GM23338 (cell line): ENCODE measurements around the gene TAF3. TPM values are rescaled to one million over a fixed set of nuclear protein-coding genes. Genes with fewer than 3 reads are reported as not detected.

ENCODE experiments used
- ATAC-seq: fragments of 200-7000 bp; cut with Tn5 transposase; 3 replicates; pipeline ENCODE4 v1.9.1; 2020
- DNase-seq: peaks from one replicate; pipeline ENCODE4 v3.0.0-alpha.2; 2015; ENCODE audit warnings: low spot score
- H2AFZ ChIP-seq: fragments of 200-600 bp; sonication (generic); 2 replicates; pipeline ENCODE4 v1.8.0; 2016; ENCODE audit warnings: antibody characterized with exemption, mild to moderate bottlenecking, moderate library complexity
- H3F3A ChIP-seq: fragments of 200-600 bp; sonication (generic); replicated peaks from 2 replicates; pipeline ENCODE4 v1.8.0; 2017; ENCODE audit warnings: antibody characterized with exemption, mixed run types, low read depth
- H3K27ac ChIP-seq: fragments of 200-600 bp; sonication (generic); 2 replicates; pipeline ENCODE4 v1.6.1; 2016; ENCODE audit warnings: low read depth
- H3K27me3 ChIP-seq: fragments of 200-600 bp; sonication (generic); 2 replicates; pipeline ENCODE4 v1.8.0; 2016; ENCODE audit warnings: mild to moderate bottlenecking, mixed run types, moderate library complexity; ENCODE audit not compliant: insufficient read depth
- H3K36me3 ChIP-seq: fragments of 200-600 bp; sonication (generic); 2 replicates; pipeline ENCODE4 v1.8.0; 2016; ENCODE audit warnings: mild to moderate bottlenecking; ENCODE audit not compliant: insufficient read depth
- H3K4me1 ChIP-seq: fragments of 200-600 bp; sonication (generic); 2 replicates; pipeline ENCODE4 v1.8.0; 2016; ENCODE audit warnings: mild to moderate bottlenecking, moderate library complexity; ENCODE audit not compliant: insufficient read depth
- H3K4me2 ChIP-seq: fragments of 200-600 bp; sonication (generic); 2 replicates; pipeline ENCODE4 v1.7.1; 2017; ENCODE audit warnings: mixed run types
- H3K4me3 ChIP-seq: fragments of 200-600 bp; sonication (generic); 2 replicates; pipeline ENCODE4 v1.6.1; 2016; ENCODE audit warnings: mixed run types
- H3K79me2 ChIP-seq: fragments of 200-600 bp; sonication (generic); replicated peaks from 2 replicates; pipeline ENCODE4 v1.8.0; 2017; ENCODE audit warnings: mild to moderate bottlenecking; ENCODE audit not compliant: insufficient read depth
- H3K9me2 ChIP-seq: fragments of 200-600 bp; sonication (generic); 2 replicates; pipeline ENCODE4 v1.8.0; 2017; ENCODE audit not compliant: insufficient read depth
- H4K20me1 ChIP-seq: fragments of 200-600 bp; sonication (generic); replicated peaks from 2 replicates; pipeline ENCODE4 v1.8.0; 2017; ENCODE audit warnings: mild to moderate bottlenecking; ENCODE audit not compliant: insufficient read depth
- H3K27ac Mint-ChIP-seq: 2 replicates; pipeline ENCODE4 v1.8.0; 2020; ENCODE audit warnings: inconsistent platforms, mild to moderate bottlenecking, moderate library complexity, mixed read lengths
- H3K27me3 Mint-ChIP-seq: 3 replicates; pipeline ENCODE4 v1.8.0; 2022; ENCODE audit warnings: low read depth, mild to moderate bottlenecking, moderate library complexity, mixed read lengths, inconsistent platforms; ENCODE audit not compliant: insufficient read depth, poor library complexity
- H3K36me3 Mint-ChIP-seq: 3 replicates; pipeline ENCODE4 v1.8.0; 2021; ENCODE audit warnings: low read depth, mild to moderate bottlenecking, inconsistent platforms, moderate library complexity, mixed read lengths
- H3K4me1 Mint-ChIP-seq: 3 replicates; pipeline ENCODE4 v1.8.0; 2020; ENCODE audit warnings: mild to moderate bottlenecking, inconsistent platforms, mixed read lengths
- H3K4me3 Mint-ChIP-seq: 3 replicates; pipeline ENCODE4 v1.8.0; 2021; ENCODE audit warnings: moderate library complexity, mild to moderate bottlenecking, inconsistent platforms, mixed read lengths
- H3K9me3 Mint-ChIP-seq: 3 replicates; pipeline ENCODE4 v1.8.0; 2020; ENCODE audit warnings: moderate library complexity, mild to moderate bottlenecking, inconsistent platforms, mixed read lengths
- EZH2 ChIP-seq: fragments of 200-600 bp; sonication (generic); IDR thresholded peaks from one replicate; pipeline ENCODE4 v1.8.0; 2017; ENCODE audit warnings: antibody characterized with exemption, mild to moderate bottlenecking, low read depth; ENCODE audit not compliant: unreplicated experiment
- EZH2phosphoT487 ChIP-seq: fragments of 200-600 bp; sonication (generic); IDR thresholded peaks from one replicate; pipeline ENCODE4 v1.8.1; 2018; ENCODE audit warnings: antibody characterized with exemption; ENCODE audit not compliant: unreplicated experiment
- JUNB ChIP-seq: IDR thresholded peaks from one replicate; pipeline ENCODE4 v1.6.1; 2016; ENCODE audit warnings: antibody characterized with exemption; ENCODE audit not compliant: unreplicated experiment
- NANOG ChIP-seq: IDR thresholded peaks from 2 replicates; pipeline ENCODE4 v1.6.1; 2016; ENCODE audit warnings: antibody characterized with exemption, borderline replicate concordance
- POLR2AphosphoS5 ChIP-seq: IDR thresholded peaks from 2 replicates; pipeline ENCODE4 v1.6.1; 2016; ENCODE audit warnings: antibody characterized with exemption, low read depth
- STAT1 ChIP-seq: IDR thresholded peaks from one replicate; pipeline ENCODE4 v1.6.1; 2016; ENCODE audit warnings: antibody characterized with exemption; ENCODE audit not compliant: unreplicated experiment
- ZNF331 ChIP-seq: fragments of 250-450 bp; sonication (Bioruptor Pico); IDR thresholded peaks from 2 replicates; pipeline ENCODE4 v1.5.0; 2020; ENCODE audit warnings: low read depth, mild to moderate bottlenecking, moderate library complexity
- polyA plus RNA-seq: library from polyadenylated mRNA; unstranded; fragments of >200 nt; fragmentation: Nextera tagmentation; extraction: Ambion mirVana; gene quantifications from 2 replicates; pipeline ENCODE4 v1.2.1, GENCODE V29; 2016
- total RNA-seq: library from RNA; depleted of rRNA; stranded (reverse); fragments of >200 nt; shearing (Covaris generic); gene quantifications from 2 replicates; pipeline ENCODE4 v1.2.3, GENCODE V29; 2014
- TF ChIP-seq, protein P1 (sequence below): fragments of 250-450 bp; sonication (Bioruptor Pico); IDR thresholded peaks from 2 replicates; pipeline ENCODE4 v1.5.0; 2020; ENCODE audit warnings: mild to moderate bottlenecking, moderate library complexity
- TF ChIP-seq, protein P2 (sequence below): IDR thresholded peaks from 2 replicates; pipeline ENCODE4 v1.6.1; 2016; ENCODE audit warnings: antibody characterized with exemption

Gene TAF3
- total and polyA plus RNA-seq, 2 experiments from 2014 or later, result 6.4 to 15.2 TPM

DNA sequence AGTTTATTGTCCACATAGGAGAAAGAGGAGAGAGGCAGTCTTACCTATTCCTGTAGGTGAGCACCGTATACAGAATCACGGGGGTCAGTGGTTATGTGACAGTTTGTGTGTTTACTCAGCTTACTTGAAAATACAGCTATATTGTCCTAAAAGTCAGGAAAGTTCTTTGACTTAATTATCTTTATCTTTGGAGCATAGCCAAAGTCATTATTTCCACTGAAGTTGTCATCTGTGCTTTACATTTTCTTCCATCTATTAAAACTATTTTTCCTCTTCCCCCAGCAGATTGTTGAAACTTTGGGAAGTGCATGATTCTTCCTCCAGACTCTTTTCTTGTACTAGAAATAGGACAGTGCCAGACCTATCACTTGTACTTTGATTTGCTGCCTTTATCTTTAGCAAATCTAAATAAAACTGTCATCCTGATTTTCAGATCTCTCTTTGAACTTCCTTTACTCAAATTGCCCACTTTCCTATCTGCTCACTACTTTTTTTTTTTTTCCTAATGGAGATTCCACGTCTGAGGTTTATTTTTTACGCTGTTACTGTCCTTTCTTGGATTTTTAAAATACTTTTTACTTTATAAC lies 58.3 kb downstream of the TAF3 start:
- ATAC-seq (no peak), DNase-seq (no peak)
- Histone ChIP-seq H2AFZ (no peak overlapping the region), H3K79me2 (peaks cover 16% of the 10 kb centered on the region; the same call in 1 of the 2 replicates), H4K20me1 (peaks cover 4% of the 10 kb centered on the region; the same call in 1 of the 2 replicates), H3K36me3 (no peaks in the 10 kb centered on the region), H3K9me2 (no peaks in the 10 kb centered on the region), H3F3A (no peaks in the 10 kb centered on the region), H3K27ac (no peak overlapping the region), H3K4me2 (no peak overlapping the region), H3K4me3 (no peak overlapping the region), H3K27me3 (no peaks in the 10 kb centered on the region), H3K4me1 (no peaks in the 10 kb centered on the region)
- TF ChIP-seq, protein P1, sequence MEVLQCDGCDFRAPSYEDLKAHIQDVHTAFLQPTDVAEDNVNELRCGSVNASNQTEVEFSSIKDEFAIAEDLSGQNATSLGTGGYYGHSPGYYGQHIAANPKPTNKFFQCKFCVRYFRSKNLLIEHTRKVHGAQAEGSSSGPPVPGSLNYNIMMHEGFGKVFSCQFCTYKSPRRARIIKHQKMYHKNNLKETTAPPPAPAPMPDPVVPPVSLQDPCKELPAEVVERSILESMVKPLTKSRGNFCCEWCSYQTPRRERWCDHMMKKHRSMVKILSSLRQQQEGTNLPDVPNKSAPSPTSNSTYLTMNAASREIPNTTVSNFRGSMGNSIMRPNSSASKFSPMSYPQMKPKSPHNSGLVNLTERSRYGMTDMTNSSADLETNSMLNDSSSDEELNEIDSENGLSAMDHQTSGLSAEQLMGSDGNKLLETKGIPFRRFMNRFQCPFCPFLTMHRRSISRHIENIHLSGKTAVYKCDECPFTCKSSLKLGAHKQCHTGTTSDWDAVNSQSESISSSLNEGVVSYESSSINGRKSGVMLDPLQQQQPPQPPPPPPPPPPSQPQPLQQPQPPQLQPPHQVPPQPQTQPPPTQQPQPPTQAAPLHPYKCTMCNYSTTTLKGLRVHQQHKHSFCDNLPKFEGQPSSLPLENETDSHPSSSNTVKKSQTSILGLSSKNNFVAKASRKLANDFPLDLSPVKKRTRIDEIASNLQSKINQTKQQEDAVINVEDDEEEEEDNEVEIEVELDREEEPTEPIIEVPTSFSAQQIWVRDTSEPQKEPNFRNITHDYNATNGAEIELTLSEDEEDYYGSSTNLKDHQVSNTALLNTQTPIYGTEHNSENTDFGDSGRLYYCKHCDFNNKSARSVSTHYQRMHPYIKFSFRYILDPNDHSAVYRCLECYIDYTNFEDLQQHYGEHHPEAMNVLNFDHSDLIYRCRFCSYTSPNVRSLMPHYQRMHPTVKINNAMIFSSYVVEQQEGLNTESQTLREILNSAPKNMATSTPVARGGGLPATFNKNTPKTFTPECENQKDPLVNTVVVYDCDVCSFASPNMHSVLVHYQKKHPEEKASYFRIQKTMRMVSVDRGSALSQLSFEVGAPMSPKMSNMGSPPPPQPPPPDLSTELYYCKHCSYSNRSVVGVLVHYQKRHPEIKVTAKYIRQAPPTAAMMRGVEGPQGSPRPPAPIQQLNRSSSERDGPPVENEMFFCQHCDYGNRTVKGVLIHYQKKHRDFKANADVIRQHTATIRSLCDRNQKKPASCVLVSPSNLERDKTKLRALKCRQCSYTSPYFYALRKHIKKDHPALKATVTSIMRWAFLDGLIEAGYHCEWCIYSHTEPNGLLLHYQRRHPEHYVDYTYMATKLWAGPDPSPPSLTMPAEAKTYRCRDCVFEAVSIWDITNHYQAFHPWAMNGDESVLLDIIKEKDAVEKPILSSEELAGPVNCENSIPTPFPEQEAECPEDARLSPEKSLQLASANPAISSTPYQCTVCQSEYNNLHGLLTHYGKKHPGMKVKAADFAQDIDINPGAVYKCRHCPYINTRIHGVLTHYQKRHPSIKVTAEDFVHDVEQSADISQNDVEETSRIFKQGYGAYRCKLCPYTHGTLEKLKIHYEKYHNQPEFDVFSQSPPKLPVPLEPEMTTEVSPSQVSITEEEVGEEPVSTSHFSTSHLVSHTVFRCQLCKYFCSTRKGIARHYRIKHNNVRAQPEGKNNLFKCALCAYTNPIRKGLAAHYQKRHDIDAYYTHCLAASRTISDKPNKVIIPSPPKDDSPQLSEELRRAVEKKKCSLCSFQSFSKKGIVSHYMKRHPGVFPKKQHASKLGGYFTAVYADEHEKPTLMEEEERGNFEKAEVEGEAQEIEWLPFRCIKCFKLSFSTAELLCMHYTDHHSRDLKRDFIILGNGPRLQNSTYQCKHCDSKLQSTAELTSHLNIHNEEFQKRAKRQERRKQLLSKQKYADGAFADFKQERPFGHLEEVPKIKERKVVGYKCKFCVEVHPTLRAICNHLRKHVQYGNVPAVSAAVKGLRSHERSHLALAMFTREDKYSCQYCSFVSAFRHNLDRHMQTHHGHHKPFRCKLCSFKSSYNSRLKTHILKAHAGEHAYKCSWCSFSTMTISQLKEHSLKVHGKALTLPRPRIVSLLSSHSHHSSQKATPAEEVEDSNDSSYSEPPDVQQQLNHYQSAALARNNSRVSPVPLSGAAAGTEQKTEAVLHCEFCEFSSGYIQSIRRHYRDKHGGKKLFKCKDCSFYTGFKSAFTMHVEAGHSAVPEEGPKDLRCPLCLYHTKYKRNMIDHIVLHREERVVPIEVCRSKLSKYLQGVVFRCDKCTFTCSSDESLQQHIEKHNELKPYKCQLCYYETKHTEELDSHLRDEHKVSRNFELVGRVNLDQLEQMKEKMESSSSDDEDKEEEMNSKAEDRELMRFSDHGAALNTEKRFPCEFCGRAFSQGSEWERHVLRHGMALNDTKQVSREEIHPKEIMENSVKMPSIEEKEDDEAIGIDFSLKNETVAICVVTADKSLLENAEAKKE, result no peak
- TF ChIP-seq ZNF331 (CRISPR knock-in tag) (no peak), JUNB (no peak), POLR2AphosphoS5 (no peak), EZH2phosphoT487 (no peak), EZH2 (no peak), STAT1 (no peak), NANOG (no peak)
- TF ChIP-seq, protein P2, sequence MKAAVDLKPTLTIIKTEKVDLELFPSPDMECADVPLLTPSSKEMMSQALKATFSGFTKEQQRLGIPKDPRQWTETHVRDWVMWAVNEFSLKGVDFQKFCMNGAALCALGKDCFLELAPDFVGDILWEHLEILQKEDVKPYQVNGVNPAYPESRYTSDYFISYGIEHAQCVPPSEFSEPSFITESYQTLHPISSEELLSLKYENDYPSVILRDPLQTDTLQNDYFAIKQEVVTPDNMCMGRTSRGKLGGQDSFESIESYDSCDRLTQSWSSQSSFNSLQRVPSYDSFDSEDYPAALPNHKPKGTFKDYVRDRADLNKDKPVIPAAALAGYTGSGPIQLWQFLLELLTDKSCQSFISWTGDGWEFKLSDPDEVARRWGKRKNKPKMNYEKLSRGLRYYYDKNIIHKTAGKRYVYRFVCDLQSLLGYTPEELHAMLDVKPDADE, result no peak
- Mint-ChIP-seq H3K9me3 (no peaks in the 10 kb centered on the region), H3K27me3 (no peaks in the 10 kb centered on the region), H3K36me3 (no peaks in the 10 kb centered on the region), H3K4me1 (no peaks in the 10 kb centered on the region), H3K27ac (no peak overlapping the region), H3K4me3 (no peak overlapping the region)
